HL-60/S4 treated with phorbol 12-myristate 13-acetate at 8.2 ng/mL for 4 days and 3 days (cell line): ENCODE data around the gene ENTPD1.
"Not testable (repeated sequence)": the region's sequence is repeated elsewhere in the genome, so short reads cannot be mapped to it uniquely, and the experiment has no call there.

Experiments
- in situ Hi-C: fragments of 300-500 bp; cut with MboI; formaldehyde crosslinking; loops from 2 replicates; pipeline ENCODE4 v1.15.0; 2022; ENCODE audit warnings: low sequenced_read_pairs

ENTPD1 gene

GRCh38 chr10:95756809-95757684 is 1.1 kb downstream of the ENTPD1 start:
- in situ Hi-C loops, result no loop called here

- in situ Hi-C loops, result no loop called here
Measured at GRCh38 chr10:95758351-95759025, 2.5 kb downstream of the ENTPD1 start.

GRCh38 chr10:95759233-95759826 is 3.4 kb downstream of the ENTPD1 start:
- in situ Hi-C loops, result no loop called here

GRCh38 chr10:95761939-95762492 is 6.1 kb downstream of the ENTPD1 start:
- in situ Hi-C loops, result no loop called here

GRCh38 chr10:95767884-95768556 is 12.1 kb downstream of the ENTPD1 start:
- in situ Hi-C loops, result no loop called here

GRCh38 chr10:95770084-95770720 is 14.2 kb downstream of the ENTPD1 start:
- in situ Hi-C loops, result no loop called here

GRCh38 chr10:95773454-95773853 is 17.5 kb downstream of the ENTPD1 start:
- in situ Hi-C loops, result not testable (repeated sequence)

GRCh38 chr10:95777638-95778037 is 21.7 kb downstream of the ENTPD1 start:
- in situ Hi-C loops, result not testable (repeated sequence)

- in situ Hi-C loops, result no loop called here
Measured at GRCh38 chr10:95782318-95782717, 26.4 kb downstream of the ENTPD1 start.

GRCh38 chr10:95783741-95784140 is 27.8 kb downstream of the ENTPD1 start:
- in situ Hi-C loops, result no loop called here

- in situ Hi-C loops, result no loop called here
Measured at GRCh38 chr10:95784279-95784913, 28.4 kb downstream of the ENTPD1 start.

GRCh38 chr10:95785317-95785716 is 29.4 kb downstream of the ENTPD1 start:
- in situ Hi-C loops, result no loop called here

- in situ Hi-C loops, result no loop called here
Measured at GRCh38 chr10:95785942-95786669, 30.1 kb downstream of the ENTPD1 start.

GRCh38 chr10:95787447-95787846 is 31.5 kb downstream of the ENTPD1 start:
- in situ Hi-C loops, result no loop called here

GRCh38 chr10:95788830-95789229 is 32.9 kb downstream of the ENTPD1 start:
- in situ Hi-C loops, result no loop called here

GRCh38 chr10:95789902-95790301 is 33.9 kb downstream of the ENTPD1 start:
- in situ Hi-C loops, result no loop called here

GRCh38 chr10:95790982-95791381 is 35.0 kb downstream of the ENTPD1 start:
- in situ Hi-C loops, result no loop called here

- in situ Hi-C loops, result no loop called here
Measured at GRCh38 chr10:95791425-95791979, 35.5 kb downstream of the ENTPD1 start.

GRCh38 chr10:95792211-95792780 is 36.3 kb downstream of the ENTPD1 start:
- in situ Hi-C loops, result no loop called here
